Muscle of leg (tissue), 11 donors: ENCODE results near the gene LKAAEAR1. TPM values are rescaled to one million over a fixed set of nuclear protein-coding genes. Genes with fewer than 3 reads are reported as not detected.
A peak's percentile ranks its signal among the peaks of the same experiment; 100 is the strongest.

Source experiments
- DNase-seq: peaks from one replicate; pipeline ENCODE4 v3.0.0; 2013
- H3K27ac ChIP-seq: one replicate; pipeline ENCODE4 v1.5.1; 2013; ENCODE audit warnings: mild to moderate bottlenecking, low read length, control low read depth
- H3K27me3 ChIP-seq: one replicate; pipeline ENCODE4 v1.6.1; 2013; ENCODE audit warnings: low read length; ENCODE audit not compliant: control insufficient read depth, insufficient read depth
- H3K36me3 ChIP-seq: one replicate; pipeline ENCODE4 v1.6.1; 2013; ENCODE audit warnings: low read length; ENCODE audit not compliant: control insufficient read depth, insufficient read depth
- H3K4me1 ChIP-seq: one replicate; pipeline ENCODE4 v1.6.1; 2013; ENCODE audit warnings: low read length; ENCODE audit not compliant: control insufficient read depth, insufficient read depth
- H3K4me3 ChIP-seq: one replicate; pipeline ENCODE4 v1.5.1; 2013; ENCODE audit warnings: low read length, control low read depth
- H3K9me3 ChIP-seq: replicated peaks from 2 replicates; pipeline ENCODE4 v1.6.1; 2013; ENCODE audit warnings: low read depth, low read length; ENCODE audit not compliant: control insufficient read depth
- WGBS: methylation state at CpG from one replicate; pipeline ENCODE4 v1.1.5; 2013; ENCODE audit warnings: missing lambda C conversion rate; ENCODE audit not compliant: insufficient coverage; 5-methylcytosine and 5-hydroxymethylcytosine counted together
- polyA plus RNA-seq, 8 donors: library from polyadenylated mRNA; unstranded; fragments of 120-200 nt; gene quantifications; one replicate each; pipeline versions ENCODE4 v1.2.1 to v1.2.3, GENCODE V29; 2013; ENCODE audit warnings: inconsistent platforms in 1 of 8, low replicate concordance in 1 of 8; ENCODE audit not compliant: insufficient read length in 8 of 8, insufficient read depth in 1 of 8
- total RNA-seq: library from RNA; stranded (reverse); fragments of 120-200 nt; gene quantifications from one replicate; pipeline ENCODE4 v1.2.4, GENCODE V29; 2013

The LKAAEAR1 gene
- total and polyA plus RNA-seq, 9 donors, result 0.27 to 0.28 (median 0.27) TPM; not detected in 5

- Histone ChIP-seq H3K27ac (peak within 1 kb of the TSS; percentile 29), H3K27me3 (peaks cover 28% of the 10 kb centered on the region), H3K4me3 (peak within 1 kb of the TSS; percentile 72), H3K9me3 (no peaks in the 10 kb centered on the region), H3K4me1 (peaks cover 37% of the 10 kb centered on the region), H3K36me3 (no peaks in the 10 kb centered on the region)
- peak; percentile 93 for DNase-seq
- 0% methylated on average over 56 of the region's 73 CpGs for WGBS
These were observed 4.8 kb downstream of the LKAAEAR1 start, which contains the start of gene RGS19 for GRCh38 chr20:64079273-64080012. RGS19 (minus strand) TSS chr20:64079518; CDS start chr20:64076886, 2,632 bp downstream.

- no peak overlapping the region for H3K27ac ChIP-seq
- no peak for DNase-seq
- peaks cover 24% of the 10 kb centered on the region for H3K27me3 ChIP-seq
- H3K9me3 ChIP-seq, result no peaks in the 10 kb centered on the region
- H3K4me1 ChIP-seq, result peaks cover 33% of the 10 kb centered on the region
- peaks cover 3% of the 10 kb centered on the region for H3K36me3 ChIP-seq
- H3K4me3 ChIP-seq, result peak overlapping the region; percentile 72
- WGBS, result 40% methylated on average over 1 of the region's 4 CpGs
These were observed 5.3 kb downstream of the LKAAEAR1 start for GRCh38 chr20:64078934-64079272.

GRCh38 chr20:64077876-64078551 lies 6.2 kb downstream of the LKAAEAR1 start:
- H3K9me3 ChIP-seq, result no peaks in the 10 kb centered on the region
- DNase-seq, result peak; percentile 30
- H3K27me3 ChIP-seq, result peaks cover 18% of the 10 kb centered on the region
- H3K4me3 ChIP-seq, result peak overlapping the region; percentile 72
- H3K4me1 ChIP-seq, result peaks cover 29% of the 10 kb centered on the region
- H3K27ac ChIP-seq, result no peak overlapping the region
- peaks cover 7% of the 10 kb centered on the region for H3K36me3 ChIP-seq
- 48% methylated on average over 10 of the region's 15 CpGs for WGBS

- 72% methylated on average over 7 of the region's 7 CpGs for WGBS
- Histone ChIP-seq H3K9me3 (no peaks in the 10 kb centered on the region), H3K27me3 (peaks cover 12% of the 10 kb centered on the region), H3K4me1 (peaks cover 26% of the 10 kb centered on the region), H3K4me3 (peak overlapping the region; percentile 15), H3K36me3 (peaks cover 12% of the 10 kb centered on the region), H3K27ac (no peak overlapping the region)
- peak; percentile 13 for DNase-seq
These were observed 6.7 kb downstream of the LKAAEAR1 start for GRCh38 chr20:64077541-64077875.

GRCh38 chr20:64077094-64077493 lies 7.1 kb downstream of the LKAAEAR1 start:
- peak overlapping the region; percentile 15 for H3K4me3 ChIP-seq

GRCh38 chr20:64076061-64076997 lies 7.9 kb downstream of the LKAAEAR1 start:
- peaks cover 20% of the 10 kb centered on the region for H3K4me1 ChIP-seq
- 85% methylated on average over 9 of the region's 22 CpGs for WGBS
- no peak overlapping the region for H3K27ac ChIP-seq
- H3K9me3 ChIP-seq, result no peaks in the 10 kb centered on the region
- H3K4me3 ChIP-seq, result no peak overlapping the region
- no peak for DNase-seq
- peaks cover 3% of the 10 kb centered on the region for H3K27me3 ChIP-seq
- peaks cover 23% of the 10 kb centered on the region for H3K36me3 ChIP-seq

More at GRCh38 chr20:64077094-64077493, 7.1 kb downstream of the LKAAEAR1 start:
- DNase-seq, result peak; percentile 50
- H3K27ac ChIP-seq, result no peak overlapping the region
- no peaks in the 10 kb centered on the region for H3K9me3 ChIP-seq
- peaks cover 8% of the 10 kb centered on the region for H3K27me3 ChIP-seq
- 80% methylated on average over 4 of the region's 8 CpGs for WGBS
- H3K4me1 ChIP-seq, result peaks cover 22% of the 10 kb centered on the region
- H3K36me3 ChIP-seq, result peaks cover 16% of the 10 kb centered on the region

GRCh38 chr20:64075556-64075955 lies 8.6 kb downstream of the LKAAEAR1 start:
- DNase-seq, result no peak
- H3K4me1 ChIP-seq, result peaks cover 20% of the 10 kb centered on the region
- whole genome bisulfite sequencing, result 82% methylated on average over 7 of the region's 12 CpGs
- H3K9me3 ChIP-seq, result no peaks in the 10 kb centered on the region
- H3K4me3 ChIP-seq, result no peak overlapping the region
- peaks cover 27% of the 10 kb centered on the region for H3K36me3 ChIP-seq
- H3K27me3 ChIP-seq, result no peaks in the 10 kb centered on the region
- no peak overlapping the region for H3K27ac ChIP-seq

- Histone ChIP-seq H3K27me3 (no peaks in the 10 kb centered on the region), H3K4me1 (peaks cover 16% of the 10 kb centered on the region), H3K36me3 (peaks cover 33% of the 10 kb centered on the region), H3K4me3 (no peak overlapping the region), H3K9me3 (no peaks in the 10 kb centered on the region), H3K27ac (no peak overlapping the region)
- DNase-seq, result no peak
- 87% methylated on average over 8 of the region's 8 CpGs for WGBS
These were observed 9.2 kb downstream of the LKAAEAR1 start for GRCh38 chr20:64074963-64075362.

- DNase-seq, result no peak
- no peaks in the 10 kb centered on the region for H3K27me3 ChIP-seq
- peaks cover 16% of the 10 kb centered on the region for H3K4me1 ChIP-seq
- 82% methylated on average over 28 of the region's 28 CpGs for WGBS
- H3K27ac ChIP-seq, result no peak overlapping the region
- no peak overlapping the region for H3K4me3 ChIP-seq
- H3K36me3 ChIP-seq, result peaks cover 37% of the 10 kb centered on the region
- no peaks in the 10 kb centered on the region for H3K9me3 ChIP-seq
These were observed 9.9 kb downstream of the LKAAEAR1 start for GRCh38 chr20:64074184-64074789.
